GM19193 (cell line): ENCODE data around the gene NDUFA8.

Experiments
- POLR2A ChIP-seq: IDR thresholded peaks from 4 replicates; pipeline ENCODE4 v1.6.1; 2011; ENCODE audit not compliant: insufficient read depth, insufficient read length; ENCODE audit errors: extremely low read depth

NDUFA8 gene

GRCh38 chr9:122121931-122122330, 37.6 kb downstream of the NDUFA8 start:
- TF ChIP-seq POLR2A: no peak

- TF ChIP-seq POLR2A: no peak
Measured at GRCh38 chr9:122121391-122121790, 38.2 kb downstream of the NDUFA8 start.

- TF ChIP-seq POLR2A: no peak
Measured at GRCh38 chr9:122120316-122121071, 39.1 kb downstream of the NDUFA8 start.

- TF ChIP-seq POLR2A: no peak
Measured at GRCh38 chr9:122119721-122120120, 39.9 kb downstream of the NDUFA8 start.

GRCh38 chr9:122119166-122119521, 40.4 kb downstream of the NDUFA8 start:
- TF ChIP-seq POLR2A: no peak

- no peak for TF ChIP-seq POLR2A
Measured at GRCh38 chr9:122118343-122119165, 41.0 kb downstream of the NDUFA8 start.

DNA sequence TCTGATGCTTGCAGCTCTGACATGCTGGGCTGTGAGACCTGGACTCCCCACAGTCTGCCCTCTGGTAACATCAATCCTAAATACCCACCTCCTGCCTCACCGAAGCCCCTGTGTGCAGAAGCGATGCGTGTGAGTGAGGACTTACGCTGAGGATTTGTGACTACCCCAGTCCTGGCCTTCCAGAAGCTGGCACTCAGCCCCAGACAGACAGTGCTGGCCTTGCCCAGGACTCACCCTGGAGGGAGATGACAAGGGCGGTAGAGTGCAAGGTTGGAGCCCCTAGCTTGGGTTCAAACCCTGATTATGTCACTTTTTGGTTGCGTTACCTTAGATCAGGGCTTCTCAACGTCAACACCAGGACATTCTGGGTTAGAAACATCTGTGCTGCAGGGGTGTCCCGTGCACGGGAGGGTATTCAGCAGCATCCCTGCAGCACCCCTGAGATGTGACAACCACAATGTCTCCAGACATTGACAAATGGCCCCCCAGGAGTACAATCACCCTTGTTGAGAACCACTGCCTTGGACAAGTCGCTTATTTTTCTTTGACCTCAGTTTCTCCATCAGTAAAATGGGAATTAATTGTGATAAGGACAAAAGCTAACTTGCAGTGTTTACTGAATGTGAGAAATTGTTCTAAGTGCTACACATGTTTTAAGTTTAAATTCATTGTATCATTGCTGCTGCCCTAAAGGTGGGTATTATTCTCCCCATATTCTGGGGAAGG, 43.0 kb downstream of the NDUFA8 start:
- no peak for TF ChIP-seq POLR2A

DNA sequence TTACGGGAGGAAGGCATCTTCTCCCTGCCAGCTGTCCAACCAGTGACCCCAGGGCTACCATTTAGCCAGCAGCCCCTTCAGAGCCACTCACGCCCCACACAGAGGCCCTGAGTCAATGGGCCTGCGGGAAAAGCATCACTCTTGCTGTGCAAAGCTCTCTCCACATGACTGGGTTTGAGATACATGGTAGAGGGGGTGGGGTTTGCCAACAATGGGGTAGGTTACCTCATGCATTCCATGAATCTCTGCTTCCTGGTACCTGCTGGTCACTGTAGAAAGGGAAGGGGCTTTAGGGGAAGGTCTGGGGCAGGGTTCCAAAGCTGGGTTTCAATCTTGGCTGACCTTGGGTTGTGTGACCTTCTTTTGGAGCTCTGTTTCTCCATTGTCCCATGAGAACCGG, 43.5 kb downstream of the NDUFA8 start:
- TF ChIP-seq POLR2A: no peak

DNA sequence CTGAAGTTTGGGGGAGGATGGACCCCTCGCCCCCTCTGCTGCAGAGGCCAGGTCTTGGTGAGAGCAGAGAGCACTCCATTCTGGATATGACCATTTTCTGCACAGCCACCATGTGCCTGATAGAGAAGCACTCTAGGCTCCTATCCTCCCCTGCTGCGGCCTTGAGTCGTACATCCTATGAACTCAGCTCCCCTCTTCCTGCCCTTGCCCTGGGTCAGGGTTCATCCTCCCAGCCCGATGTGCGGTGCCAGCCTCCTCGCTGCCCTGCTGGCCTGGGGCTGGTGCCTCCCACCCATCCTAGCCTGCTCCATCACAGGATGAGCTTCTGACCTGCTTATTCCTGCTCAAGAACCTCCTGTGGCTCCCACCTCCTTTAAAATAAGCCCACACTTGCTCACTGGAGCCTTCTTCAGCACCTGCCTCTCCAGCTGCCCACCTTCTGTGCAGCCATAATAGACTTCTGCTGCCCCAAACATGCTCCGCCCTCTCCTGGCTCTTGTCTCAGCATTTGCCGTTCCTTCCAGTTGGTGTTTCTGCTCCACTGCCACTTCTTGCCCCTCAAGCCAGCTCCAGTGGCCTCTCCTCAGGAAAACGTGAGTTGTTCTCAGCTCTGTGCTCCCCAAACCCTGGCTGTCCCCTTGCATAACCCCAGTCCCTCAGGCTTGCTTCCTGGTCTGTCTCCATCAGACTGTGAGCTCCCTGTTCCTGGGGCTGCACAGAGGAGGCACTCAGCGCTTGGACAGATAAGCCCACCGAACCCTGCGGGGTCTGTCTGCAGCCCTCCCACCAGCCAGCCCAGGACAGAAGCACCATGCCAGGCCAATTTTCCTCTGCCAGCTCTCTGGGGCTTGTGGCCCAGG, 44.2 kb downstream of the NDUFA8 start:
- no peak for TF ChIP-seq POLR2A

- no peak for TF ChIP-seq POLR2A
Measured at GRCh38 chr9:122113574-122113973, 46.0 kb downstream of the NDUFA8 start.

GRCh38 chr9:122112238-122112637, 47.3 kb downstream of the NDUFA8 start:
- no peak for TF ChIP-seq POLR2A

DNA sequence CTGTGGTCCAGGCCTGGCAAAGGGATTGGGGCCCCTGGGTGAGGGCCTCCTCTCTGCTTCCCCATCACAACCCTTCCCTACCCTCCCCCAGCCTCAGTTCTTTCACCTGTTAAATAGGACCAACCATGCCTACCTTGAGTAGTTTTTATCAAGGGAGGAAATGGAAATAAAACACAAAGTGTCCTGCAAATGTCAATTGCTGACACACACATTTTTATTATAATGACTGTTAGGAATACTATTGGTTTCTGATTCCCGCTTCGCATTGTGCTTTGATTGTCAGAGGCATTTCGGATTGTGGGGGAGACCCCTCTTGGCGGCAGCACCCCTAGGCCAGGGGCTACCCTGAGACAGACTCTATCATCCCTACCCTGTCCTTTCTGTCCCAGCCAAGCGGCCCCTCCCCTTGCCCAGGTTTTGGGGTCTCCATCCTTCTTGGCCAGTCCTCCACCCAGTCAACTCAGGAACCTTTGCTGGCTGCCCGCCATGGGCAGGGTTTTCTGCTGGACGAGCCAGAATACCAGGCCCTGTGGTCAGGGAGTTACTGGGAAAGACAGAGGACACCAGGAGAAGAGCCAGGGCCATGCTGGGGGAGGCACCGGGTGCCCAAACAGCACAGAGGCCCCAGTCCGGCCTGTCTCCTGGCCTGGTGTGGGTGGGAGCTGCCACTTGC, 48.0 kb downstream of the NDUFA8 start:
- no peak for TF ChIP-seq POLR2A

DNA sequence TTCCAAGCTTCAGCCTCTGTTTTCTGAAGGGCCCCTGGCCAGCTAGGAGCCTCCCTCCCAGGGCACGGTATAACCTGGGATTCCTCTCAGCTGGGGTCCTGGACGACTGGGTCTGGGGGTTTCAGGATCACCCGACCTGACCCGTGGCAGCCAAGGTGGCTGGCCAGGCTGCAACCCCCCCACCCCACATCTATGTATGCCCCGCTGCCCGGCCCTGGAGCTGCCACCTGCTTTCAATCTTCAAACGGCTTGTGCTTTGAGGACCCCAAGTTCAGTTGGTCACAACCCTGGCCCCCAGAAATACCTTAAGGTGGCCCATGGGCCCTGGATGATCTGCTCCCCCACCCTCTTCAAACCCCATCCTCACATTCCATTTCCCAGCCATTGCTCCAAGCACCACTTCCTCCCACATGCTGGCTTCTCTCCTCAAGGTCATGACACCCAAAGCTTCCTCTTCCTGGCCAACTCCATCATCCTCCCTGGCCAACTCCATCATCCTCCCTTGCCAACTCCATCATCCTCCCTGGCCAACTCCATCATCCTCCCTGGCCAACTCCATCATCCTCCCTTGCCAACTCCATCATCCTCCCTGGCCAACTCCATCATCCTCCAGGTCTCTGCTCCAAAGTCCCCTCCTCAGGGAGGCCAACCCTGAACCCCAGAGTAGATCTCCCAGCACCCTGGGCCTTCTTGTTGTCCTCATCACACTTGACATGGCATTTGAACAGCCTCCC, 49.3 kb downstream of the NDUFA8 start:
- TF ChIP-seq POLR2A: no peak
